HG03159 (cell line): ENCODE measurements around the gene ARRDC1.
"Not testable (repeated sequence)": the region's sequence is repeated elsewhere in the genome, so short reads cannot be mapped to it uniquely, and the experiment has no call there.

Experiments used
- ATAC-seq: cut with Tn5 transposase; IDR thresholded peaks from one replicate; pipeline ENCODE4 v1.9.1; 2021; ENCODE audit warnings: mild to moderate bottlenecking, moderate library complexity; ENCODE audit not compliant: unreplicated experiment

The ARRDC1 gene

DNA sequence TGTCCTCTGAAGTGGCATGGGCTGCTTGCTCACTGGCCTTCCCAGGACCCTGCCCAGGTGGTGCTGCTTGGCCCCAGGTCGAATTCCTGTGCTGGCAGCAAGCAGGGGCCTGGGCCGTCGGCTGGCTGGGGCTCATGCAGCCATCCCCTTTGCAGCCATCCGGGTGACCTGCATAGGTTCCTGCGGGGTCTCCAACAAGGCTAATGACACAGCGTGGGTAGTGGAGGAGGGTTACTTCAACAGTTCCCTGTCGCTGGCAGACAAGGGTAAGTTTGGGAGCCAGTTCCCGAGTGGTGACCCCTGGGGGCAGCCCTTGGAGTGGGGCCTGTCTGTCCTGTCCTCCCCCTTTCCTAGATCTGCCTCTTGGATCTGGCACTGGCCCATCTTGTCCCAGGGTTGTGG lies 7.3 kb downstream of the ARRDC1 start:
- ATAC-seq, result no peak

DNA sequence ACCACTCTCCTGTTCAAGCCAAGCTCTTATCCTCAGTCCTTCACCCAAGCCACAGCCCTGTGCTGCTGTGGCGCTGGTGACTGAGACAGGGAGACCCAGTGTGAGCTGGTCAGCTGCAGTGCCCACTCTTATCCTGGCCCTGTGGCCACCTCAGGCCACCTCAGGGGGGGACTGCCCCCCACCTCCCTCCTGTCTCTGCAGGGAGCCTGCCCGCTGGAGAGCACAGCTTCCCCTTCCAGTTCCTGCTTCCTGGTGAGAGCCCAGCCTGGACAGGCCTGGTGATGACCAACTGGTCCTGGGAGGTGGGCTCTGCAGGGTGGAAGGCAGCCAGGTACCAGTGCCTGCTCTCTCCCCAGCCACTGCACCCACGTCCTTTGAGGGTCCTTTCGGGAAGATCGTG lies 7.8 kb downstream of the ARRDC1 start:
- ATAC-seq, result no peak

DNA sequence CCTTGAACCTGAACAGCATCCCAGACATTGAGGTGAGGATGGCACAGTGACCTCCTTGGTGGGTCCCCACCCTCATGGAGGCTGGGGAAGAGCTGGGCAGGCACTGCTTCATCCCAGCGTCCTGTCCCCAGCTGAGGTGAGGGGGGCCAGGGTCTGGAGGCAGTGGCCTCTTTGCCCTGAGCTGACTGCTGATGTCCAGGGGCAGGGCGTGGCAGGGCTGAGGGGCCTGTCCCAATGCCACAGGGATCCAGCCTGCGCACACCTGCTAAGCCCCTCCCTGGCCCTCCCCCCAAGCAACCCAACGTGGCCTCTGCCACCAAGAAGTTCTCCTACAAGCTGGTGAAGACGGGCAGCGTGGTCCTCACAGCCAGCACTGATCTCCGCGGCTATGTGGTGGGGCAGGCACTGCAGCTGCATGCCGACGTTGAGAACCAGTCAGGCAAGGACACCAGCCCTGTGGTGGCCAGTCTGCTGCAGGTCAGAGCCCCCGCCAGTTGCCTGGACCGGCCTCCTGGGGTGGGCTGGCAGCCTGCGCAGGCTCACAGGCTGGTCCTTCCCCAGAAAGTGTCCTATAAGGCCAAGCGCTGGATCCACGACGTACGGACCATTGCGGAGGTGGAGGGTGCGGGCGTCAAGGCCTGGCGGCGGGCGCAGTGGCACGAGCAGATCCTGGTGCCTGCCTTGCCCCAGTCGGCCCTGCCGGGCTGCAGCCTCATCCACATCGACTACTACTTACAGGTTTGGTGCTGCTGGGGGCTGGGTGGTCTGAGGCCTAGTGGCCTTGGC lies 8.4 kb downstream of the ARRDC1 start:
- ATAC-seq, result no peak

DNA sequence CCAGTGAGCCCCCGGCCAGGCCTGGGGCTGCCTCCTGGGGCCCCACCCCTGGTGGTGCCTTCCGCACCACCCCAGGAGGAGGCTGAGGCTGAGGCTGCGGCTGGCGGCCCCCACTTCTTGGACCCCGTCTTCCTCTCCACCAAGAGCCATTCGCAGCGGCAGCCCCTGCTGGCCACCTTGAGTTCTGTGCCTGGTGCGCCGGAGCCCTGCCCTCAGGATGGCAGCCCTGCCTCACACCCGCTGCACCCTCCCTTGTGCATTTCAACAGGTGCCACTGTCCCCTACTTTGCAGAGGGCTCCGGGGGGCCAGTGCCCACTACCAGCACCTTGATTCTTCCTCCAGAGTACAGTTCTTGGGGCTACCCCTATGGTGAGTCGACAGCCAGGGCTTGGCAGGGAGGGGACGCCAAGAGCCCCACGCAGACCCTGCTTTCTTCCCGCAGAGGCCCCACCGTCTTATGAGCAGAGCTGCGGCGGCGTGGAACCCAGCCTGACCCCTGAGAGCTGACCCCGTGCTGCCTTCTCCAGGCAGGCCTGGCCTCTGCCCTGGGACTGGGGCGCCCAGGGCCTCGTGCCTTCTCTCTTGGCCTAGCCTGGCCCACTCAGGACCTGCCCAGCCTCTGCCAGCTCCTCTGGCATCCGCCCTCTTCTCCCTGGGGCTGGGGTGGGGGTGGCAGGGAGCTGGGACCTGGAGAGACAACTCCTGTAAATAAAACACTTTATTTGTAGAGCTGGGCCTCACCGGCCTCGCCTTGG lies 9.3 kb downstream of the ARRDC1 start:
- no peak for ATAC-seq

DNA sequence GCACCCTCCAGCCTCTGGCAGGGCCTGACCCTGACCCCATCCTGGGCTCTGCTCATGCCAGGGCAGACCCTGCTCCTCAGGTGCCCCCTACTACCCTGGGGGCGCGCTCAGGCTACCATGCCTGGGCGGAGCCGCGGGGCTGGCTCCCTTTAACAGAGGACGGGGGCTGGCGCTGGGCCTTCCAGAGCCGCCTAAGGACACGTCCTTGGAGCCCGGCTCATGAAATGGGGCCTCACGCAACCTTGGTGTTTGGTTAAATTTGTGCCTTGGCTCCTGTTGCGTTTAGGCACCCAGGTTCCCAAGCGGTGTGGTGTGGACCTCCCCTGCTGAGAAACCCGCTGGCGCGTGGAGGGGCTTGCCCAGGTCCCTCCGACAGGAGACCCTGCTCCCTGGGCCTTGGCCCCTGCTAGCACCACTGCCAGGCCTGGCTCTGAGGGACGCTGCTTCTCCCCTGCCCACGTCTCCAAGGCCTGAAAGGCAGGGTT lies 9.9 kb downstream of the ARRDC1 start:
- no peak for ATAC-seq

DNA sequence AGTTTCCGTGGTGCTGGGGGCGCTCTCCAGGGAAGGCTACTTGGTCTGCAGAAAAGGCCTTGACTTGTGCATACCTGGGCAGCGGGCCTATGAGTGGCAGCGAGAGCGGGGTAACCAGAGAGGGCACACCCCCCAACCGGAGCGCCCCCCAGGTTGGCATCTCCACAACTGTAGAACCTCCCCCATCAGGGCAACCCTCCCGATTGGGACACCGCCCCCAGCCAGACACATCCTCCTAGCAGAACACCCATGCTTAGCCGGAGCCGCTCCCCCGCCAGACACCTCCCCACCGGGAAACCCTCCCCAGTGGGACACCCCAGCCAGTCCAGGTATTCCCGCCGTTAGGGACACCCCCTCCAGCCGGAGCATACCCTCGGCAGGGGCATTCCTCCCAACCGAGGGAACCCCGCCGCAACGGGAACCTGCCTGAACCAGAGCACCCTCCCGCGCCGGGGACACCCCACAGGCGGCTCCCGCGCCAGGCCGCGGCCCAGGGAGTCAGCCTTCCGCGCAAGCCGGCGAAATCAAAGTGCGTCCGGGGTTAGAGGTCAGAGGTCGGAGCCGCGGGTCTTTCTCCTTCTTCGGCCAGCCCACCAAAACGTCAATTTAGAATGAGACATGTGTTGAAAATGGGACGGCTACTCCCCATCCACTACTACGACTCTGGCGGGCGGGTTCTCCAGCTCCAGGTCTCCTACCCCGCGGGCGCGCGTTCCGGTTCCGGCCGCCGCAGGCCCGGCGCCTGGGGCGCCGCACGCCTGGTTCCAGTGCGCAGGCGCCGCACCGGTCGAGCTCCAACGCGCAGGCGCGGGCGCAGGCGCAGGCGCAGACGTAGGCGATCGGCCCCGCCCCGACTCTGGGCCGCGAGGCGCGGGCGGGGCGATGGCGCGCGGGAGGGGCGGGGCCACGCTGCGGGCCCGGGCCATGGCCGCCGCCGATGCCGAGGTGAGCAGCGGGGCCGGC lies 12.9 kb downstream of the ARRDC1 start, which contains the start of gene EHMT1:
Gene EHMT1, plus strand, starts transcription at position 901 of the 963 bp plus-strand sequence. Its CDS starts 24 bp downstream, at position 925.
- ATAC-seq, result peak; percentile 66

DNA sequence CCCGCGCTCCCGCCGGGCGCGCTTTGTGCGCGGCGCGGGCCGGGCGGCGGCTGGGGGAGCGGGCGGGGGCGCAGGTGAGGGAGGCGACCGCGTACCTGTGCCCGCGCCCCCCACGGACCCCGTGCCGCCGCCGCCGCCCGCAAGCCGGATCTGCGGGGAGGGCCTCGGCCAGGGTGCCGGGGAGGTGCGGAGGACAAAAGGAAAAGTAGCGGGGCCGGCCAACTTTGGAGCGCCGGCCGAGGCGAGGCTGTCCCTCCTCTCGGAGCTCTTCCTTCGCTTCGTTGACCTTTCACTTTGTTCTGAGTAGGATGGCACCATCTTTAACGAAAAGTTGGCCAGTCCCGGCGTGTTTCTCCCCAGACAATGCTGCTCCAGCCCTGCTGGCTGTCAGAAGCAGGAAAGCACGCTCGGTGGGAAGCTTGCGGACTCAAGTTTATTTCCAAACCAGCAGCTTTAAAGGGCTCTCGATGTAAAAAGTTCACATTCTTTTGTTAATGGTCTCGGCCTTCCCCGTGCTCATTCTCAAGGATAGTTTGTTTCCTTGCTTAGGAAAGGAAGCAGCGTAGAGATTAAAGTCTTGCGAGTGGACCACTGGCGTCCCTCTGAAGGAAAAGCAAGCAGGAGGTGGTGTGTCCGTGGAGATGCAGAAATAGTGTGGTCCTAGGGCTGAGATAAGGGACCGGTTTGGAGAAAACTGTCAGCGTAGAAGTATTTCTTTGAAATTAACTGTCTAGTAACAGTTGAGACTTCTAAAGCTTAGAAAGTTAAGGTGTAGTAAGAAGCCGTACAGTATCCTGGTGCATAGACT lies 14.0 kb downstream of the ARRDC1 start:
- peak; percentile 12 for ATAC-seq

DNA sequence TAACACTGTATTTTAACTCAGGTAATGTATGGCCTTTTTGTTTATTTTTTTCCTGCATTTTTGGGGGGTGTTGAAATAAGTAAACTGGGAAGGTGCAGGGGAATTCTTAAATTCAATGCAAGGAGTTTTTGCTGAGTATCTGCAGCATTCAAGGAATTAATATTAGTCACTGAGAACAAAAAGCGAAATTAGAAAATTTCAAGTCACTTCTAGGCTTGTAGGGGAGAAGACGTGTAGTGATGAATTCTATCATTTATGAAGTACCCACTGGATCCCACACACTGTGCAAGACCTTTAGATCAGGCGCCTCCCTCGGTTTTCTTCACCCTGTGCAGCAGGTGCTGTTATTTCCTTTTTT lies 14.5 kb downstream of the ARRDC1 start:
- no peak for ATAC-seq

DNA sequence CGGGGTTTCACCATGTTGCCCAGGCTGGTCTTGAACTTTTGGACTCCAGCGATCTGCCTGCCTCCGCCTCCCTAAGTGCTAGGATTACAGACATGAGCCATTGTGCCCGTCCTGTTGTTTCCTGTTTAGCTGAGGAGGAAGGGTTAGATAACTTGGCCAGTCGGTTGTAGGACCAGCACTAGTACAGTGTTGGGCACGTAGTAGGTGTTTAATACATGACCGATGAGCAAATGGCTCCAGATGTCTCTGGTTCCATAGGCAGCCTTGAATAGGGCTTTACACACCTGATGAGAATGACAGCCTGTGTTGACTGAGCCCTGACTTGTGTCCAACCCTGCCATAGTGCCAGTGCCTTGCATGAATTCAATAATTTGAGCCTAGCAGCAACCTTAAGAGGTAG lies 15.1 kb downstream of the ARRDC1 start:
- no peak for ATAC-seq

DNA sequence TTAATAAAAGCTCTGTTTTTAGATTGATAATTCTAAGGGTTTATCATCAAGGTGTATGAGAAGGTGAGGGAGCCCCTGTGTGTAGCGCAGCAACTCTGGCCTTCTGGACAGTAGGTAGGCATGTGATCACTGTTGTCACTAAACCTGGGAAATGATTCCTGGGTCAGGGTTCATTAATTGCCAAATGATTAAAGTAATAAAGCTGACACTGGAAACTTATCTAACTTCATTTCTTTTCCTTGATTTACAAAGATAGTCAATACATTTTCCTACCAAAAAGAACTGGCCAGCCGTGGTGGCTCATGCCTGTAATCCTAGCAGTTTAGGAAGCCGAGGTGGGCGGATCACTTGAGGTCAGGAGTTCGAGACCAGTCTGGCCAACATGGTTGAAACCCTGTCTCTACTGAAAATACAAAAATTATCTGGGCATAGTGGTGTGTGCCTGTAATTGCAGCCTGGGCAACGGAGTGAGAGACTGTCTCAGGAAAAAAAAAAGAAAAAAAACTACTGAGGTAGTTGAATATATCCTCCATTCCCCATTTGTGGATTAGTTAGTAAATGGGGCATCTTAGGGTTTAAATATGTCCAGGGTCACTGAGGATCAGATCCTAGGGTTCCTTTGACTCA lies 15.8 kb downstream of the ARRDC1 start:
- ATAC-seq, result no peak

DNA sequence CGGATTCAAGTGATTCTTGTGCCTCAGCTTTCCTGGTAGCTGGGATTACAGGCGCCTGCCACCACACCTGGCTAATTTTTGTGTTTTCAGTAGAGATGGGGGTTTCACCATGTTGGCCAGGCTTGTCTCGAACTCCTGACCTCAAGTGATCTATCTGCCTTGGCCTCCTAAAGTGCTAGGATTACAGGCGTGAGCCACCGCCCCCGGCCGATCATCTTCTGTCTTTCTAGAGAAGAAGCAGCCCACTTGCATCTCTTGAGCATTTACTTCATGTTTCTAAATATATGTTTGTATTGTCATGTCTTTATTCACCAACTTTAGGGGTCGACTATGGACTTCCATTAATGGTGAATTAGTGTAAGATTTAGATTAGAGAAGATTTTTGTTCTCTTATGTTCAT lies 16.7 kb downstream of the ARRDC1 start:
- ATAC-seq, result not testable (repeated sequence)

DNA sequence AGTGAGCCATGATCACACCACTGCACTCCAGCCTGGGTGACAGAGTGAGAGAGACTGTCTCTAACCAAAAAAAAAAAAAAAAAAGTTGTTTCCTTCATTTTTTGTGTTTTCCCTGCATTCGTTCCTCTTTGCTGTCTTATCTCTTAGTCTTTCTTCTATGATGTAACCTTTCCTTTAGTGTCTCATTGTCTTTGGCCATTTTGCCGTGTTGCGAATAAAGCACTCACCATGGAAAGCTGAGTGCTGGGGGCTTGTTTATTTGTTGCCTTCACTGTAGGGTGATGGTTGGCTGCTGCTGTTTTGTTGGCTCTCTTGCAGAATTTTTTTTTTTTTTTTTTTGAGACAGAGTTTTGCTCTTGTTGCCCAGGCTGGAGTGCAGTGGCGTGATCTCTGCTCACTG lies 21.0 kb downstream of the ARRDC1 start:
- ATAC-seq, result no peak

DNA sequence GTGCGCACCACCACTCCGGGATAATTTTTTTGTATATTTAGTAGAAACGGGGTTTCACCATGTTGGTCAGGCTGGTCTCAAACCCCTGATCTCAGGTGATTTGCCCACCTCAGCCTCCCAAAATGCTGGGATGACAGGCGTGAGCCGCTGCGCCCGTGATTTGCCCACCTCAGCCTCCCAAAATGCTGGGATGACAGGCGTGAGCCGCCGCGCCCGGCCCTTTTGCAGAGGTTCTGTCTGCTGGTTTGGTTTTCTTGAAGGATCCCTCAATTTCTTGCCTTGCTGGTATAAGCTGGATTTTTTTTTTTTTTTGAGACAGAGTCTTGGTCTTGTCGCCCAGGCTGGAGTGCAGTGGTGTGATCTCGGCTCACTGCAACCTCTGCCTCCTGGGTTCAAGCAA lies 21.9 kb downstream of the ARRDC1 start:
- not testable (repeated sequence) for ATAC-seq

DNA sequence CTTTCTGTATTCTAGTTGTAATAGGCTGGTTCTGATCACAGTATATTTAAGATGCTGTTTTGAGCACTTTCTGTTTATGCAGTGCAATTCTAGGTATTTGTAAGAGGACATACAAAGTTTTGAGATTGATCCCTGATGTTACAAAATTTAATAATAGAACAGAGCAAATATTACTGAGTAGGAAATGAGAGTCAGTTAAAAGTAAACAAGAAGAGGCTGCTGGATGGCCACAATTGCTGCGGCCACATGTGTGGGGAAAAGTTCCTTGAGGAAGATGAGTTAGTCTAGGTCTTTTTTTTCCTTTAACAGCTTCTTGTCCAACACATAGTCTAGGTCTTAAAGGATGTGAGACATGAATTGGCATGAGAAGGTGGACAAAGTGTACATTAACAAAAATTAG lies 24.6 kb downstream of the ARRDC1 start:
- ATAC-seq, result no peak

DNA sequence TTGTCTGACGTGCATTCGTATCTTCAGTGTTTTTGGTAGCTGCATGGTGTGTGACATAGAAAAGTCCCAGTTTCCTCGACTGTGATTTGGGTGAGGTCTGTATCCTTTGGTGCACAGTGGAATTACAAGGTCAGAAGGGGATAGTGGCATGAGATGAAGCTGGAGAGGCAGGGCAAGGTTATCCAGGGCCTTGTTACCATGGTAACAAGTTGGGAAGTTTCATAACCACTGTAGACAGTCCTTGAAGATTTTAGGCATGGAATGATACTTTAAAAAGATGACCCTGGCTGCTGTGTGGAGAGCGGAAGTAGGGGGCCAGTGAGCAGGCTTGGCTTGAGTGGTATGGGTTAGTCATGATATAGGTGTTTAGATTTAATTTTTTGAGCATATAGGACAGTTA lies 25.2 kb downstream of the ARRDC1 start:
- no peak for ATAC-seq

DNA sequence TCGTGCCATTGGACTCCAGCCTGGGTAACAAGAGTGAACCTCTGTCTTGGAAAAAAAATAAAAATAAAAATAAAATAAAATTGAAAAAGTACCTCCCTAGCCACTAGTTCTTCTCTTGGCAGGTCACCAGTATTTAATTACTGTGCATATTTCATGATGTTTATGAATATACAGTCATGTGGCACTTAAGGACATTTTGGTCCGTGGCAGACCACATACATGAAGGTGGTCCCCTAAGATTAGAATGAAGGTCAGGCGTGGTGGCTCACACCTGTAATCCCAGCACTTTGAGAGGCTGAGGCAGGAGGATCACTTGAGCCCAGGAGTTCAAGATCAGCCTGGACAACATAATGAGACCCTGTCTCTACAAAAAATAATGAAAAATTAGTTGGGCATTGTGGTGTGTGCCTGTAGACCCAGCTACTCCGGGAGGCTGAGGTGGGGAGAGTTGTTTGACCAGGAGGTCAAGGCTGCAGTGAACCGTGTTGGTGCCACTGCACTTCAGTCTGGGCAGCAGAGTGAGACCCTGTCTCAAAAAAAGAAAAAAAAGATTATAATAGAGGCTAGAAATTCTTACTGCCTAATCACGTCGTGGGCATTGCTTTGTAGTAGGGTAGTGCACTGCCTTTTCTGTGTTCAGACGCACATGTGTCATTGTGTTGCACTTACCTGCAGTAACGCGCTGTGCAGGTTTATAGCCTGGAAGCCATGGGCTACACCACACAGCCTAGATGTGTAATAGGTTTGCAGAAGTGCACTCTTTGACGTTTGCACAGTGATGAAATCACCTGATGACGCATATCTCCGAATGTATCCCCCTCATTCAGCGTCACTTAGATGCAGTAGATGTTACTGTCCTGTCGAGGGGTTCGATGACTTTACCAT lies 26.1 kb downstream of the ARRDC1 start:
- ATAC-seq, result no peak

DNA sequence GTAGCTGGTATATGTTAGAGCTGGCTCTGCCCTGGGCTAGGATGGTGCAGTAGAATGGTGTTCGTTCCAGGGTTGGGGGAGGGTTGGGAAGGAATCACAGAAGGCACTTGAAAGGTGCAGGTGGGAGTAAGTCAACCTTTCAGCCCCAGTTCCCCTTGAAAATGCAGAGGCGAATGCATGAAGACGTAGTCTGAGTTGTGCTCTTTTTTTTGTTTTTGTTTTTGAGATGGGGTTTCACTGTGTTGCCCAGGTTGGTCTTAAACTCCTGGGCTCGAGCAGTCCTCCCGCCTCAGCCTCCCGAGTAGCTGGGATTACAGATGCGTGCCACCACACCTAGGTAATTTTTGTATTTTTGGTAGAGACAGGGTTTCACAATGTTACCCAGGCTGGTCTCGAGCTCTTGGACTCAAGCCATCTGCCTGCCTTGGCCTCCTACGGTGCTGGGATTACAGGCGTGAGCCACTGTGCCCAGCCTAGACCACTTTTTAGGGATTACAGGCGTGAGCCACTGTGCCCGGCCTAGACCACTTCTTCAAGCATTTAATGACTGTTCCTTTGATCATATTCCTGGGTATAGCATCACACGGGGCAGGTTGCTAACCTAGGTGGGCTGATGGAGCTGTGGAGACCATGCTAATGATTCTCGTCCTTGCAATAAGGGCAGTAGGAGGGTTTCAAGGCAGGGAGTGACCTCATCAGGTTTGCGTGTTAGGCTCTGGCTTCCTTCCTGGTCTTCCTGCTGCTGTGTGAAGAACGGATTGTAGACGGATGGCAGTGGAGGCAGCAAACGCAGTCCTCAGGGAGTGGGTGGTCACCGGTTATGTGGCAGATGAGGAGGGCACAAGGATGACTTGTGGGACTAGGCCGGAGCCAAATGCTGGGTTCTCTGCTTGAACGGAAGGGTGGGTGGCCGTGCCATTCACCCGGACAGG lies 27.0 kb downstream of the ARRDC1 start:
- no peak for ATAC-seq

DNA sequence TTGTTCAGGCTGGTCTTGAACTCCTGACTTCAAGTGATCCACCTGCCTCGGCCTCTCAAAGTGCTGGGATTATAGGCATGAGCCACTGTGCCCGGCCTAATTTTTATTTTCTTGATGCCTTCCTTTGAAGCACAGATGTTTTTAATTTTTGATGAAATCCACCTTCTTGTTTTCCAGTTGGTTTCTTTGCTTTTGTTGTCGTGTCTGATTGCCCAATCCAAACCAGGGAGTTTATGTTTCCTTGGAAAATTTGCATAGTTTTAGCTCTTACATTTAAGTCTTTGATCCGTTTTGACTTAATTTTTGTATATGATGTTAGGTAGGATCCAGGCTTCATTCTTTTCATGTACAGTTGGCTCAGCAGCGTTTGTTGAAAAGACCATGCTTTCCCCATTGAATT lies 28.5 kb downstream of the ARRDC1 start:
- ATAC-seq, result no peak
